OCI-LY3 (cell line): ENCODE measurements around the gene ESF1.

Experiments used
- CTCF ChIP-seq: fragments of 200-600, 300-600 bp; sonication (generic); IDR thresholded peaks from 2 replicates; pipeline ENCODE4 v1.5.1; 2014; ENCODE audit warnings: antibody characterized with exemption, low read length, low read depth
- EZH2phosphoT487 ChIP-seq: fragments of 200-600 bp; shearing (Covaris generic); IDR thresholded peaks from 2 replicates; pipeline ENCODE4 v1.6.1; 2018; ENCODE audit warnings: antibody characterized with exemption, mixed run types, low read depth

- TF ChIP-seq CTCF = no peak
- TF ChIP-seq EZH2phosphoT487 = no peak
Measured at GRCh38 chr20:13665709-13666395, 118.9 kb downstream of the ESF1 start.
